NCI-H82 treated with DMSO at 0.1 percent for 48 hours (cell line): ENCODE data around the gene ADAP1.
A peak's percentile ranks its signal among the peaks of the same experiment; 100 is the strongest.
"Not testable (repeated sequence)": the region's sequence is repeated elsewhere in the genome, so short reads cannot be mapped to it uniquely, and the experiment has no call there.

ENCODE experiments used
- DNase-seq: peaks from one replicate; lab custom pipeline; 2025; ENCODE audit not compliant: unreplicated experiment; lab: John Stamatoyannopoulos, UW

The ADAP1 gene

GRCh38 chr7:910441-910861, 44.0 kb downstream of the ADAP1 start:
- no peak for DNase-seq

GRCh38 chr7:909358-910329, 44.8 kb downstream of the ADAP1 start:
- DNase-seq, result no peak

GRCh38 chr7:908591-909357, 45.7 kb downstream of the ADAP1 start:
- DNase-seq, result not testable (repeated sequence)

GRCh38 chr7:908159-908581, 46.3 kb downstream of the ADAP1 start:
- DNase-seq, result no peak

GRCh38 chr7:907158-907980, 47.1 kb downstream of the ADAP1 start:
- DNase-seq, result no peak

- no peak for DNase-seq
These were observed 47.7 kb downstream of the ADAP1 start for GRCh38 chr7:906776-907157.

GRCh38 chr7:904847-905246, 49.6 kb downstream of the ADAP1 start:
- no peak for DNase-seq

- no peak for DNase-seq
These were observed 50.3 kb downstream of the ADAP1 start for GRCh38 chr7:903921-904755.

- DNase-seq, result no peak
These were observed 51.5 kb downstream of the ADAP1 start for GRCh38 chr7:902996-903395.

GRCh38 chr7:901388-902154, 52.9 kb downstream of the ADAP1 start:
- DNase-seq, result peak; percentile 92

GRCh38 chr7:901041-901387, 53.5 kb downstream of the ADAP1 start:
- DNase-seq, result no peak

- no peak for DNase-seq
These were observed 54.0 kb downstream of the ADAP1 start for GRCh38 chr7:900331-901040.

GRCh38 chr7:899806-900205, 54.7 kb downstream of the ADAP1 start:
- no peak for DNase-seq

- DNase-seq, result no peak
These were observed 55.4 kb downstream of the ADAP1 start for GRCh38 chr7:898855-899681.

GRCh38 chr7:898460-898854, 56.0 kb downstream of the ADAP1 start:
- DNase-seq, result no peak

- no peak for DNase-seq
These were observed 56.6 kb downstream of the ADAP1 start for GRCh38 chr7:897771-898376.

GRCh38 chr7:897086-897485, 57.4 kb downstream of the ADAP1 start:
- no peak for DNase-seq
